Measurements from ENCODE around the gene GREB1. TPM values are rescaled to one million over a fixed set of nuclear protein-coding genes. Genes with fewer than 3 reads are reported as not detected.
A peak's percentile ranks its signal among the peaks of the same experiment; 100 is the strongest.

Gene GREB1
- total RNA-seq, 1 experiment from 2014 or later, result 0.62 TPM

GRCh38 chr2:11688222-11689069, 154.6 kb downstream of the GREB1 start:
- peak; percentile 79 for DNase-seq
- Histone ChIP-seq H3K27me3 (ENCODE audit: low read length) (no peaks in the 10 kb centered on the region), H3K9me3 (ENCODE audit: low read length) (no peaks in the 10 kb centered on the region), H2AFZ (ENCODE audit: low read length) (peak overlapping the region; percentile 72), H3K9me2 (replicated peaks; ENCODE audit: low read length) (no peaks in the 10 kb centered on the region), H3K4me1 (ENCODE audit: insufficient read depth, low read length) (peaks cover 30% of the 10 kb centered on the region), H3K9ac (ENCODE audit: low read length) (peak overlapping the region; percentile 9; the same call in 1 of the 2 replicates), H3K4me3 (ENCODE audit: low read length) (peak overlapping the region; percentile 47), H3K4me2 (ENCODE audit: low read length) (peak overlapping the region; percentile 67), H3F3A (ENCODE audit: low read length, unreplicated experiment) (no peaks in the 10 kb centered on the region), H3K27ac (ENCODE audit: low read length) (peak overlapping the region; percentile 21), H3K79me2 (ENCODE audit: low read length) (no peaks in the 10 kb centered on the region), H4K20me1 (ENCODE audit: low read length) (no peaks in the 10 kb centered on the region), H3K36me3 (ENCODE audit: low read depth, low read length) (no peaks in the 10 kb centered on the region)
- no TSS peak for BruUV-seq (replicated peaks)
- peak; percentile 95 for TF ChIP-seq CTCF (conservative IDR thresholded peaks at IDR 0.05; ENCODE audit: low read depth, low read length)
- no peak for TF ChIP-seq EZH2phosphoT487 (IDR thresholded peaks at IDR 0.05; ENCODE audit: borderline replicate concordance, low read length)
- intact Hi-C loops (cut with micrococcal nuclease), result loop anchor here (1.0 kb wide), 1 partner anchor 91 kb away; no protein-coding TSS in a partner anchor
- ChIA-PET POLR2A (ENCODE audit: unreplicated experiment) (no interaction called here), CTCF (interaction anchor here (0.6 to 1.1 kb wide), 11 partner anchors 9 to 97 kb away, joined by 3 to 10 read pairs (median 3); partner anchors contain the start of gene LPIN1)
- peak; percentile 87 for ATAC-seq

- CTCF ChIA-PET, result no interaction called here
- Histone ChIP-seq H3K27me3 (ENCODE audit: low read length) (no peaks in the 10 kb centered on the region), H3K9ac (ENCODE audit: low read length) (no peak overlapping the region), H3F3A (ENCODE audit: low read length, unreplicated experiment) (no peaks in the 10 kb centered on the region), H3K4me3 (ENCODE audit: low read length) (no peak overlapping the region), H3K4me1 (ENCODE audit: insufficient read depth, low read length) (peaks cover 33% of the 10 kb centered on the region), H3K9me3 (ENCODE audit: low read length) (no peaks in the 10 kb centered on the region), H3K4me2 (ENCODE audit: low read length) (no peak overlapping the region), H3K27ac (ENCODE audit: low read length) (no peak overlapping the region), H3K79me2 (ENCODE audit: low read length) (no peaks in the 10 kb centered on the region), H4K20me1 (ENCODE audit: low read length) (no peaks in the 10 kb centered on the region), H3K36me3 (ENCODE audit: low read depth, low read length) (no peaks in the 10 kb centered on the region), H2AFZ (ENCODE audit: low read length) (no peak overlapping the region), H3K9me2 (replicated peaks; ENCODE audit: low read length) (no peaks in the 10 kb centered on the region)
- DNase-seq, result no peak
- BruUV-seq (replicated peaks), result no TSS peak
- ATAC-seq, result no peak
- POLR2A ChIA-PET (ENCODE audit: unreplicated experiment), result no interaction called here
- intact Hi-C loops (cut with micrococcal nuclease), result no loop called here
- TF ChIP-seq EZH2phosphoT487 (IDR thresholded peaks at IDR 0.05; ENCODE audit: borderline replicate concordance, low read length), result no peak
Observed at GRCh38 chr2:11691076-11691660, 157.3 kb downstream of the GREB1 start.

Small RNA genes within 50 kb of the gene (microRNA-seq; reads per million reads assigned to microRNA genes)
- not detected for gene MIR4429 (ENCODE audit: unreplicated experiment)

Other genes starting within 250 kb of the GREB1 start
- 35.3 and 40.7 TPM in 2 replicates for gene ROCK2, start 189.4 kb upstream of the GREB1 start, total RNA-seq (2014; rRNA removed)
- gene E2F6, start 67.9 kb upstream of the GREB1 start, total RNA-seq (2014; rRNA removed), result 26.8 and 27.1 TPM in 2 replicates
- not detected in 2 replicates for gene NTSR2, start 136.2 kb downstream of the GREB1 start, total RNA-seq (2014; rRNA removed)
- 40.9 and 46.9 TPM in 2 replicates for gene LPIN1, start 212.6 kb downstream of the GREB1 start, total RNA-seq (2014; rRNA removed)